Gastroesophageal sphincter (tissue), 4 donors: ENCODE measurements around the gene IRF5. TPM values are rescaled to one million over a fixed set of nuclear protein-coding genes. Genes with fewer than 3 reads are reported as not detected.

ENCODE experiments used
- ATAC-seq: fragments of 150-250 bp; one replicate; pipeline ENCODE4 v1.9.1; 2016; ENCODE audit warnings: mild to moderate bottlenecking, moderate library complexity
- H3K27ac ChIP-seq, 4 donors: fragments of 200-600 bp; sonication (generic) in 3 of 4; 1 replicate in 3 of 4; 2 replicates in 1 of 4; pipeline ENCODE4 v1.5.1; 2016 to 2019
- H3K27me3 ChIP-seq: fragments of 200-600 bp; sonication (generic); one replicate; pipeline ENCODE4 v1.5.1; 2019
- H3K36me3 ChIP-seq, 2 donors: fragments of 200-600 bp; sonication (generic); one replicate each; pipeline ENCODE4 v1.5.1; 2019; ENCODE audit warnings: control low read depth in 1 of 2
- H3K4me1 ChIP-seq, 3 donors: fragments of 200-600 bp; sonication (generic); 1 replicate in 2 of 3; 2 replicates in 1 of 3; pipeline ENCODE4 v1.5.1; 2016 to 2019; ENCODE audit warnings: control low read depth in 2 of 3
- H3K4me3 ChIP-seq, 2 donors: fragments of 200-600 bp; sonication (generic); one replicate each; pipeline ENCODE4 v1.5.1; 2019; ENCODE audit warnings: mild to moderate bottlenecking in 1 of 2, moderate library complexity in 1 of 2
- H3K9me3 ChIP-seq, 3 donors: fragments of 200-600 bp; sonication (generic); one replicate each; pipeline ENCODE4 v1.5.1; 2017 to 2019; ENCODE audit warnings: control low read depth in 2 of 3
- EP300 ChIP-seq: sonication (generic); formaldehyde crosslinking; IDR thresholded peaks from one replicate; pipeline ENCODE4 v1.6.1; 2017; ENCODE audit warnings: antibody characterized with exemption, mild to moderate bottlenecking
- POLR2A ChIP-seq, 2 donors: fragments of 450-650 bp; IDR thresholded peaks; one replicate each; pipeline ENCODE4 v1.6.1; 2017; ENCODE audit warnings: antibody characterized with exemption in 2 of 2, mild to moderate bottlenecking in 2 of 2, moderate library complexity in 1 of 2
- POLR2AphosphoS5 ChIP-seq: sonication (generic); formaldehyde crosslinking; IDR thresholded peaks from one replicate; pipeline ENCODE4 v1.6.1; 2017; ENCODE audit warnings: antibody characterized with exemption
- WGBS, 2 donors: methylation state at CpG; one replicate each; pipeline ENCODE4 v1.1.5; 2018; ENCODE audit warnings: low coverage in 1 of 2; 5-methylcytosine and 5-hydroxymethylcytosine counted together
- total RNA-seq, 4 donors: library from RNA; depleted of rRNA; stranded (reverse); fragments of >200 nt; gene quantifications; one replicate each; pipeline ENCODE4 v1.1.0, GENCODE V29; 2016
- TF ChIP-seq, protein P1 (sequence below), 4 experiments: fragments of 200-600 bp in 2 of 4; fragments of 450-650 bp in 2 of 4; sonication (generic) in 1 of 4; IDR thresholded peaks; one replicate each; pipeline ENCODE4 v1.5.1; 2017 to 2019; ENCODE audit warnings: antibody characterized with exemption in 4 of 4, mild to moderate bottlenecking in 2 of 4, moderate library complexity in 2 of 4

IRF5 gene
- total RNA-seq, 4 donors from 2014 or later: 6.6 to 10.1 (median 8.2) TPM

- Histone ChIP-seq H3K36me3 (no peaks in the 10 kb centered on the region), H3K4me1 (no peaks in the 10 kb centered on the region), H3K9me3 (no peaks in the 10 kb centered on the region), H3K4me3 (no peak overlapping the region), H3K27me3 (peaks cover 38% of the 10 kb centered on the region), H3K27ac (no peak overlapping the region)
- WGBS, 2 donors: 62% methylated on average over 5 of the region's 14 CpGs; no CpG with 5 or more reads in 1 of the 2 donors
- ATAC-seq: no peak
- no peak for TF ChIP-seq EP300
- TF ChIP-seq, protein P1, sequence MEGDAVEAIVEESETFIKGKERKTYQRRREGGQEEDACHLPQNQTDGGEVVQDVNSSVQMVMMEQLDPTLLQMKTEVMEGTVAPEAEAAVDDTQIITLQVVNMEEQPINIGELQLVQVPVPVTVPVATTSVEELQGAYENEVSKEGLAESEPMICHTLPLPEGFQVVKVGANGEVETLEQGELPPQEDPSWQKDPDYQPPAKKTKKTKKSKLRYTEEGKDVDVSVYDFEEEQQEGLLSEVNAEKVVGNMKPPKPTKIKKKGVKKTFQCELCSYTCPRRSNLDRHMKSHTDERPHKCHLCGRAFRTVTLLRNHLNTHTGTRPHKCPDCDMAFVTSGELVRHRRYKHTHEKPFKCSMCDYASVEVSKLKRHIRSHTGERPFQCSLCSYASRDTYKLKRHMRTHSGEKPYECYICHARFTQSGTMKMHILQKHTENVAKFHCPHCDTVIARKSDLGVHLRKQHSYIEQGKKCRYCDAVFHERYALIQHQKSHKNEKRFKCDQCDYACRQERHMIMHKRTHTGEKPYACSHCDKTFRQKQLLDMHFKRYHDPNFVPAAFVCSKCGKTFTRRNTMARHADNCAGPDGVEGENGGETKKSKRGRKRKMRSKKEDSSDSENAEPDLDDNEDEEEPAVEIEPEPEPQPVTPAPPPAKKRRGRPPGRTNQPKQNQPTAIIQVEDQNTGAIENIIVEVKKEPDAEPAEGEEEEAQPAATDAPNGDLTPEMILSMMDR (IDR thresholded peaks at IDR 0.05): no peak
- TF ChIP-seq POLR2A (IDR thresholded peaks at IDR 0.05): no peak
- TF ChIP-seq POLR2AphosphoS5: no peak
Observed at GRCh38 chr7:128903621-128904361, 33.9 kb upstream of the IRF5 start.

DNA sequence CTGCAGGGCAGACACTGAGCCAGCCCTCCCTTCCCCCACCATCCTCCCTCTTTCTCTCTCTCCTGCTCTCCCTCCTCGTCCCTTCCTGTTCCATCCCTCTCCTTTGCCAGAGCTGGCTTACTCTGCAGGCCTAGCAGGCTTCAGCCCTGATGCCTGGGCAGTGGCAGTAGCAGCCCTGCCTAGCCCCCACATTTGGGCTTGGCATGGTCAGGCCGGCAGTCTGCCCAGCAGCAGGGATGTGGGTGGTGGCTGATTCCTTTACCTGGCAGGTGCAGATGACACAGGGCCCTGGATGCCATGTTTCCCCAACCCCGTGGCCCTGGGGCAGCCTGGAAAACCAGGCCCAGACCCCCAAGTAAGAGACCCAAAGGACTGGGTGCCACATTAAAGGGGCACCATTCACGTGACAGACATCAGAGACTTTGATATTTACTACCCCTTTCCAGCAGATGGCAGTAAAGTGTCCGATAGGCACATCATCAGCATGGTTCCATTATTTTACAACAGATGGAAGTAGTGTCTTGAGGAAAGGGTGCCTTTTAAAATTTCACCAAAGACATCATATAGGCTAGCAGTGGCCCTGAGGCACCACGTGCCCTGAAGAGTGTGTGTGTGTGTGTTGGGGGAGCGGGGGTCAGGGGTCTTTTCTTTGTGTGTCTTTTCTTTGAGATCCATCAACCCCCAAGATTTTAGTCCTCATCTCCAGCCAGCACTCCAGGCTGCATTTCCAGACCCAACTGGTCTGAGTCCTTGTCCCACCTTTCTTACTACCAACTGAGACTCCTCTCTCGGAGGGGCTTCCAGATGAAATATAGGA is 33.1 kb upstream of the IRF5 start:
- no peak overlapping the region for H3K4me3 ChIP-seq
- H3K27ac ChIP-seq: no peak overlapping the region
- peaks cover 46% of the 10 kb centered on the region for H3K27me3 ChIP-seq
- ATAC-seq: peak; percentile 37
- no peaks in the 10 kb centered on the region for H3K36me3 ChIP-seq
- no peaks in the 10 kb centered on the region for H3K9me3 ChIP-seq
- 10 to 28% methylated on average over 2 to 5 of the region's 8 CpGs for WGBS, 2 donors
- peaks cover 0 to 5% (median 0%) of the 10 kb centered on the region in 3 donors for H3K4me1 ChIP-seq
- no peak for TF ChIP-seq POLR2AphosphoS5
- TF ChIP-seq, protein P1 (IDR thresholded peaks at IDR 0.05): peak in 3 of 4 experiments; percentile 54 to 63 (median 58)

- WGBS, 2 donors: 80% methylated on average over 1 of the region's 5 CpGs; no CpG with 5 or more reads in 1 of the 2 donors
- peaks cover 61% of the 10 kb centered on the region for H3K27me3 ChIP-seq
- H3K4me1 ChIP-seq: peaks cover 0 to 17% (median 7%) of the 10 kb centered on the region in 3 donors
- no peaks in the 10 kb centered on the region for H3K9me3 ChIP-seq
- no peak overlapping the region for H3K4me3 ChIP-seq
- TF ChIP-seq POLR2AphosphoS5: no peak
- TF ChIP-seq, protein P1 (IDR thresholded peaks at IDR 0.05): no peak
- TF ChIP-seq POLR2A (IDR thresholded peaks at IDR 0.05): no peak
- TF ChIP-seq EP300: no peak
- H3K36me3 ChIP-seq: no peaks in the 10 kb centered on the region
- H3K27ac ChIP-seq: no peak overlapping the region
- no peak for ATAC-seq
Observed at GRCh38 chr7:128906001-128906765, 31.5 kb upstream of the IRF5 start.

- Histone ChIP-seq H3K9me3 (no peaks in the 10 kb centered on the region), H3K4me1 (peaks cover 0 to 17% (median 7%) of the 10 kb centered on the region in 3 donors), H3K36me3 (no peaks in the 10 kb centered on the region), H3K4me3 (no peak overlapping the region), H3K27ac (no peak overlapping the region), H3K27me3 (peaks cover 67% of the 10 kb centered on the region)
- 71 to 76% methylated on average over 3 to 7 of the region's 19 CpGs for WGBS, 2 donors
- TF ChIP-seq, protein P1 (IDR thresholded peaks at IDR 0.05): no peak
- TF ChIP-seq POLR2AphosphoS5: no peak
- no peak for TF ChIP-seq POLR2A (IDR thresholded peaks at IDR 0.05)
- TF ChIP-seq EP300: no peak
- no peak for ATAC-seq
Observed at GRCh38 chr7:128906766-128907559, 30.8 kb upstream of the IRF5 start.
